HCT116 (cell line): Measurements from ENCODE around the gene MT1X. TPM values are rescaled to one million over a fixed set of nuclear protein-coding genes. Genes with fewer than 3 reads are reported as not detected.

ENCODE experiments used
- ATAC-seq: fragments of 200-7000 bp; cut with Tn5 transposase; 2 replicates; pipeline ENCODE4 v1.9.1; 2020; ENCODE audit warnings: mild to moderate bottlenecking, moderate library complexity
- BruUV-seq: library from RNA; stranded (reverse); fragments of 400-500 nt; replicated peaks from 2 replicates; lab custom pipeline; 2021; lab: Mats Ljungman, UMichigan
- CTCF ChIA-PET: fragments of 300-600 bp; sonication (Branson Sonifier 250); formaldehyde crosslinking; loops from one replicate; lab custom pipeline; 2021; ENCODE audit warnings: antibody characterized with exemption; lab: Charles Lee
- POLR2A ChIA-PET: fragments of 300-600, 350-600 bp; sonication (Branson Sonifier 250); formaldehyde crosslinking; loops from one replicate; lab custom pipeline; 2021; ENCODE audit warnings: antibody characterized with exemption; lab: Charles Lee
- RAD21 ChIA-PET, 2 experiments: fragments of 300-600 bp; sonication (Branson Sonifier 250); formaldehyde crosslinking; loops; one replicate each; lab custom pipeline; 2023; ENCODE audit warnings: low total read pairs in 2 of 2; ENCODE audit not compliant: uncharacterized antibody in 2 of 2, unreplicated experiment in 2 of 2, low non-redundant PET in 1 of 2; lab: Charles Lee
- DNase-seq: peaks from one replicate; pipeline ENCODE4 v3.0.0-alpha.2; 2010; ENCODE audit warnings: low read depth, low spot score
- H2AFZ ChIP-seq: fragments of 200-600 bp; shearing (Covaris generic), sonication (generic); 2 replicates; pipeline ENCODE4 v1.6.1; 2017; ENCODE audit warnings: low read depth, mixed run types, mixed read lengths, antibody characterized with exemption, low read length; ENCODE audit not compliant: poor library complexity, severe bottlenecking
- H3K27ac ChIP-seq: 2 replicates; pipeline ENCODE4 v1.5.1; 2012; ENCODE audit warnings: low read depth, low read length
- H3K27me3 ChIP-seq: fragments of 200-600 bp; sonication (generic); 2 replicates; pipeline ENCODE4 v1.6.1; 2016; ENCODE audit warnings: mixed run types, low read length, mixed read lengths; ENCODE audit not compliant: insufficient read depth
- H3K36me3 ChIP-seq, 2 experiments: fragments of 200-500 bp in 1 of 2; fragments of 200-600 bp in 1 of 2; sonication (Bioruptor generic) in 1 of 2; sonication (generic) in 1 of 2; 2 replicates each; pipeline versions ENCODE4 v1.5.1 to v1.6.1; 2014 to 2016; ENCODE audit warnings: low read length in 2 of 2, inconsistent platforms in 1 of 2, mixed read lengths in 1 of 2, mixed run types in 1 of 2; ENCODE audit not compliant: insufficient read depth in 2 of 2, control insufficient read depth in 1 of 2
- H3K4me1 ChIP-seq, 2 experiments: fragments of 200-600 bp in 1 of 2; sonication (generic) in 1 of 2; 2 replicates each; pipeline versions ENCODE4 v1.5.1 to v1.6.1; 2012 to 2017; ENCODE audit warnings: low read length in 2 of 2, inconsistent platforms in 1 of 2, mild to moderate bottlenecking in 1 of 2, mixed read lengths in 1 of 2, mixed run types in 1 of 2, moderate library complexity in 1 of 2; ENCODE audit not compliant: insufficient read depth in 2 of 2, control insufficient read depth in 1 of 2
- H3K4me2 ChIP-seq: fragments of 200-600 bp; sonication (generic); 2 replicates; pipeline ENCODE4 v1.6.1; 2017; ENCODE audit warnings: mixed run types, low read length, mixed read lengths
- H3K4me3 ChIP-seq, 2 experiments: fragments of 200-600 bp in 1 of 2; sonication (generic) in 1 of 2; replicated peaks in 1 of 2; 2 replicates each; pipeline ENCODE4 v1.5.1; 2011 to 2016; ENCODE audit warnings: low read length in 2 of 2, control low read depth in 1 of 2, low read depth in 1 of 2, mild to moderate bottlenecking in 1 of 2, mixed read lengths in 1 of 2, mixed run types in 1 of 2
- H3K79me2 ChIP-seq: fragments of 200-600 bp; sonication (generic); 2 replicates; pipeline ENCODE4 v1.6.1; 2017; ENCODE audit warnings: mild to moderate bottlenecking, mixed run types, low read length, moderate library complexity, mixed read lengths; ENCODE audit not compliant: insufficient read depth
- H3K9ac ChIP-seq: fragments of 200-600 bp; sonication (generic); 2 replicates; pipeline ENCODE4 v1.6.1; 2016; ENCODE audit warnings: low read length, mixed read lengths
- H3K9me2 ChIP-seq: fragments of 200-600 bp; sonication (generic), shearing (Covaris generic); 2 replicates; pipeline ENCODE4 v1.6.1; 2017; ENCODE audit warnings: mixed run types, mild to moderate bottlenecking, moderate library complexity; ENCODE audit not compliant: insufficient read depth
- H3K9me3 ChIP-seq, 2 experiments: fragments of 200-500 bp in 1 of 2; fragments of 200-600 bp in 1 of 2; sonication (Bioruptor generic) in 1 of 2; sonication (generic) in 1 of 2; 2 replicates each; pipeline ENCODE4 v1.6.1; 2014 to 2017; ENCODE audit warnings: low read length in 2 of 2, mixed read lengths in 2 of 2, inconsistent platforms in 1 of 2, low read depth in 1 of 2, mild to moderate bottlenecking in 1 of 2, mixed run types in 1 of 2, moderate library complexity in 1 of 2; ENCODE audit not compliant: control insufficient read depth in 1 of 2, insufficient read depth in 1 of 2
- H4K20me1 ChIP-seq: fragments of 200-600 bp; sonication (generic), shearing (Covaris generic); 2 replicates; pipeline ENCODE4 v1.6.1; 2017; ENCODE audit warnings: mixed run types, mild to moderate bottlenecking, moderate library complexity; ENCODE audit not compliant: insufficient read depth
- CBX3 ChIP-seq: IDR thresholded peaks from 2 replicates; pipeline ENCODE4 v1.6.1; 2012; ENCODE audit warnings: low read depth
- CEBPB ChIP-seq: IDR thresholded peaks from 2 replicates; pipeline ENCODE4 v1.6.1; 2012; ENCODE audit warnings: low read depth
- CTCF ChIP-seq, 3 experiments: fragments of 200-600 bp in 1 of 3; sonication (generic) in 1 of 3; IDR thresholded peaks in 2 of 3; conservative IDR thresholded peaks in 1 of 3; 2 replicates each; pipeline ENCODE4 v1.5.1; 2012 to 2017; ENCODE audit warnings: low read depth in 2 of 3, low read length in 2 of 3, antibody characterized with exemption in 1 of 3, borderline replicate concordance in 1 of 3, control low read depth in 1 of 3, mild to moderate bottlenecking in 1 of 3, mixed read lengths in 1 of 3, mixed run types in 1 of 3, moderate library complexity in 1 of 3; ENCODE audit not compliant: insufficient read depth in 1 of 3
- EGR1 ChIP-seq: IDR thresholded peaks from 2 replicates; pipeline ENCODE4 v1.6.1; 2012; ENCODE audit warnings: low read depth
- ELF1 ChIP-seq: IDR thresholded peaks from 2 replicates; pipeline ENCODE4 v1.6.1; 2012; ENCODE audit warnings: low read depth, borderline replicate concordance
- EZH2phosphoT487 ChIP-seq: fragments of 200-600 bp; IDR thresholded peaks from 2 replicates; pipeline ENCODE4 v1.6.1; 2018; ENCODE audit warnings: antibody characterized with exemption, borderline replicate concordance
- FOSL1 ChIP-seq: IDR thresholded peaks from 2 replicates; pipeline ENCODE4 v1.6.1; 2012; ENCODE audit warnings: low read depth
- JUND ChIP-seq: IDR thresholded peaks from 2 replicates; pipeline ENCODE4 v1.6.1; 2012
- RAD21 ChIP-seq: IDR thresholded peaks from 2 replicates; pipeline ENCODE4 v1.6.1; 2012; ENCODE audit warnings: low read depth, mild to moderate bottlenecking
- SIN3A ChIP-seq: IDR thresholded peaks from 2 replicates; pipeline ENCODE4 v1.6.1; 2012; ENCODE audit warnings: low read depth
- SP1 ChIP-seq: IDR thresholded peaks from 2 replicates; pipeline ENCODE4 v1.6.1; 2012; ENCODE audit warnings: low read depth
- SRF ChIP-seq: IDR thresholded peaks from 2 replicates; pipeline ENCODE4 v1.6.1; 2012; ENCODE audit warnings: low read depth
- TCF7L2 ChIP-seq: IDR thresholded peaks from 2 replicates; pipeline ENCODE4 v1.7.0; 2011; ENCODE audit warnings: borderline replicate concordance, inconsistent platforms; ENCODE audit not compliant: insufficient read depth, insufficient read length; ENCODE audit errors: extremely low read depth
- ZFX ChIP-seq: fragments of 450-650 bp; IDR thresholded peaks from 2 replicates; pipeline ENCODE4 v1.6.1; 2017
- ZNF274 ChIP-seq: fragments of 200-500 bp; sonication (Bioruptor generic); IDR thresholded peaks from 2 replicates; pipeline ENCODE4 v1.6.1; 2014; ENCODE audit warnings: mild to moderate bottlenecking, low read depth, low read length, inconsistent platforms
- intact Hi-C: fragments of 100-400 bp; cut with micrococcal nuclease; formaldehyde crosslinking; loops from 2 replicates; pipeline ENCODE4 v1.10.0; 2022
- total RNA-seq: library from RNA; stranded (reverse); gene quantifications from one replicate; pipeline ENCODE4 v1.2.1, GENCODE V29; 2021; ENCODE audit not compliant: unreplicated experiment
- TF ChIP-seq, protein P1 (sequence below): IDR thresholded peaks from 2 replicates; pipeline ENCODE4 v1.6.1; 2012

MT1X gene
- total RNA-seq, 1 experiment from 2014 or later: 50.2 TPM

GRCh38 chr16:56647641-56648431 lies 34.4 kb upstream of the MT1X start (continued):
- TF ChIP-seq TCF7L2: no peak

DNA sequence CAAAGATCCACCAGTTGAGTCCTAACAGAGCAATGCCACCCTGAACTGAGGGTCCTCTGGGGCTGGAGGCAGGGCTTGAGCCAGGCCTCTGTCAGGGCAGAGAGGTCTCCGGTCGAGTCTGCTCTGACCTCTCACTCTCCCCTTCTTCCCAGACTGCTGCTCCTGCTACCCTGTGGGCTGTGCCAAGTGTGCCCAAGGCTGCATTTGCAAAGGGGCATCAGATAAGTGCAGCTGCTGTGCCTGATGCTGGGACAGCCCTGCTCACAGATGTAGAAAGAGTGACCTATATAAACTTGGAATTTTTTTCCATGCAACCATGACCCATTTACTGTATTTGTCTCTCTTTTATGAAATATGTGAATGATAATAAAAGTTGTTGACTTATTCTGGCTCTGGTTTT lies 33.0 kb upstream of the MT1X start:
- H2AFZ ChIP-seq: no peak overlapping the region
- TF ChIP-seq ZNF274 (no peak), ELF1 (no peak), CBX3 (no peak), ZFX (no peak), CTCF (IDR thresholded peaks at IDR 0.05 in 2 of 3, conservative IDR thresholded peaks at IDR 0.05 in 1 of 3; ENCODE audit: borderline replicate concordance in 1 of 3, insufficient read depth in 1 of 3, low read depth in 2 of 3, low read length in 2 of 3) (no peak), EZH2phosphoT487 (no peak), JUND (no peak), EGR1 (no peak), CEBPB (no peak), FOSL1 (no peak), RAD21 (no peak), SIN3A (no peak), SRF (no peak), SP1 (no peak), TCF7L2 (no peak)
- TF ChIP-seq, protein P1, sequence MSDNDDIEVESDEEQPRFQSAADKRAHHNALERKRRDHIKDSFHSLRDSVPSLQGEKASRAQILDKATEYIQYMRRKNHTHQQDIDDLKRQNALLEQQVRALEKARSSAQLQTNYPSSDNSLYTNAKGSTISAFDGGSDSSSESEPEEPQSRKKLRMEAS: no peak
- H3K36me3 ChIP-seq: no peaks in the 10 kb centered on the region
- H4K20me1 ChIP-seq: no peaks in the 10 kb centered on the region
- H3K27me3 ChIP-seq: no peaks in the 10 kb centered on the region
- no peaks in the 10 kb centered on the region for H3K9me3 ChIP-seq
- CTCF ChIA-PET: no interaction called here
- POLR2A ChIA-PET: no interaction called here
- ATAC-seq (no peak), DNase-seq (no peak)
- no peak overlapping the region for H3K4me2 ChIP-seq
- no peaks in the 10 kb centered on the region for H3K79me2 ChIP-seq
- no peaks in the 10 kb centered on the region for H3K9me2 ChIP-seq
- RAD21 ChIA-PET: no interaction called here
- no peak overlapping the region for H3K27ac ChIP-seq
- intact Hi-C loops: no loop called here
- no peak overlapping the region for H3K9ac ChIP-seq
- H3K4me1 ChIP-seq: peaks cover 12 to 23% of the 10 kb centered on the region in 2 experiments
- BruUV-seq: no TSS peak
- no peak overlapping the region for H3K4me3 ChIP-seq
